ENCODE data around the gene IFNL4. TPM values are rescaled to one million over a fixed set of nuclear protein-coding genes. Genes with fewer than 3 reads are reported as not detected.
A peak's percentile ranks its signal among the peaks of the same experiment; 100 is the strongest.

The IFNL4 gene
- total and polyA plus RNA-seq, 9 of the 15 experiments (the other 6 are each of a cell fraction or from before 2014, with no cell fraction given), result not detected

DNA sequence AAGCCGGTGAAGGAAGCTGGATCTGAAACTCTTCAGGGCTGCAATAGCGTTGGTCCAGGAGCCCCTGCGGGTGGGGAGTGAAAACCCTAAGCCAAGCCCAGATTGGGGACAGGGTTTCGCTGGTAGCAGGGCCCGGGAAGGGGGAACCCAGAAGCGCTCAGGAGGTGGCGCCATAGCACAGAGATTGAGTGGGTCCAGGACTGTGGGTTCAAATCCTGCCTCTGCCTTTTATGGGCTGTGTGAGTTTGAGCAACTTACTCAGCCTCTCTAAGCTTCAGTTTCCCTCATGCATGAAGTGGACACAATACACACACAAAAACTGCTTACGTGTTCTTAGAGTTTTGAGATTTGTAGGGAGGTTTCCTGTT, 36.3 kb downstream of the IFNL4 start (continued):
- TF ChIP-seq, protein P1, sequence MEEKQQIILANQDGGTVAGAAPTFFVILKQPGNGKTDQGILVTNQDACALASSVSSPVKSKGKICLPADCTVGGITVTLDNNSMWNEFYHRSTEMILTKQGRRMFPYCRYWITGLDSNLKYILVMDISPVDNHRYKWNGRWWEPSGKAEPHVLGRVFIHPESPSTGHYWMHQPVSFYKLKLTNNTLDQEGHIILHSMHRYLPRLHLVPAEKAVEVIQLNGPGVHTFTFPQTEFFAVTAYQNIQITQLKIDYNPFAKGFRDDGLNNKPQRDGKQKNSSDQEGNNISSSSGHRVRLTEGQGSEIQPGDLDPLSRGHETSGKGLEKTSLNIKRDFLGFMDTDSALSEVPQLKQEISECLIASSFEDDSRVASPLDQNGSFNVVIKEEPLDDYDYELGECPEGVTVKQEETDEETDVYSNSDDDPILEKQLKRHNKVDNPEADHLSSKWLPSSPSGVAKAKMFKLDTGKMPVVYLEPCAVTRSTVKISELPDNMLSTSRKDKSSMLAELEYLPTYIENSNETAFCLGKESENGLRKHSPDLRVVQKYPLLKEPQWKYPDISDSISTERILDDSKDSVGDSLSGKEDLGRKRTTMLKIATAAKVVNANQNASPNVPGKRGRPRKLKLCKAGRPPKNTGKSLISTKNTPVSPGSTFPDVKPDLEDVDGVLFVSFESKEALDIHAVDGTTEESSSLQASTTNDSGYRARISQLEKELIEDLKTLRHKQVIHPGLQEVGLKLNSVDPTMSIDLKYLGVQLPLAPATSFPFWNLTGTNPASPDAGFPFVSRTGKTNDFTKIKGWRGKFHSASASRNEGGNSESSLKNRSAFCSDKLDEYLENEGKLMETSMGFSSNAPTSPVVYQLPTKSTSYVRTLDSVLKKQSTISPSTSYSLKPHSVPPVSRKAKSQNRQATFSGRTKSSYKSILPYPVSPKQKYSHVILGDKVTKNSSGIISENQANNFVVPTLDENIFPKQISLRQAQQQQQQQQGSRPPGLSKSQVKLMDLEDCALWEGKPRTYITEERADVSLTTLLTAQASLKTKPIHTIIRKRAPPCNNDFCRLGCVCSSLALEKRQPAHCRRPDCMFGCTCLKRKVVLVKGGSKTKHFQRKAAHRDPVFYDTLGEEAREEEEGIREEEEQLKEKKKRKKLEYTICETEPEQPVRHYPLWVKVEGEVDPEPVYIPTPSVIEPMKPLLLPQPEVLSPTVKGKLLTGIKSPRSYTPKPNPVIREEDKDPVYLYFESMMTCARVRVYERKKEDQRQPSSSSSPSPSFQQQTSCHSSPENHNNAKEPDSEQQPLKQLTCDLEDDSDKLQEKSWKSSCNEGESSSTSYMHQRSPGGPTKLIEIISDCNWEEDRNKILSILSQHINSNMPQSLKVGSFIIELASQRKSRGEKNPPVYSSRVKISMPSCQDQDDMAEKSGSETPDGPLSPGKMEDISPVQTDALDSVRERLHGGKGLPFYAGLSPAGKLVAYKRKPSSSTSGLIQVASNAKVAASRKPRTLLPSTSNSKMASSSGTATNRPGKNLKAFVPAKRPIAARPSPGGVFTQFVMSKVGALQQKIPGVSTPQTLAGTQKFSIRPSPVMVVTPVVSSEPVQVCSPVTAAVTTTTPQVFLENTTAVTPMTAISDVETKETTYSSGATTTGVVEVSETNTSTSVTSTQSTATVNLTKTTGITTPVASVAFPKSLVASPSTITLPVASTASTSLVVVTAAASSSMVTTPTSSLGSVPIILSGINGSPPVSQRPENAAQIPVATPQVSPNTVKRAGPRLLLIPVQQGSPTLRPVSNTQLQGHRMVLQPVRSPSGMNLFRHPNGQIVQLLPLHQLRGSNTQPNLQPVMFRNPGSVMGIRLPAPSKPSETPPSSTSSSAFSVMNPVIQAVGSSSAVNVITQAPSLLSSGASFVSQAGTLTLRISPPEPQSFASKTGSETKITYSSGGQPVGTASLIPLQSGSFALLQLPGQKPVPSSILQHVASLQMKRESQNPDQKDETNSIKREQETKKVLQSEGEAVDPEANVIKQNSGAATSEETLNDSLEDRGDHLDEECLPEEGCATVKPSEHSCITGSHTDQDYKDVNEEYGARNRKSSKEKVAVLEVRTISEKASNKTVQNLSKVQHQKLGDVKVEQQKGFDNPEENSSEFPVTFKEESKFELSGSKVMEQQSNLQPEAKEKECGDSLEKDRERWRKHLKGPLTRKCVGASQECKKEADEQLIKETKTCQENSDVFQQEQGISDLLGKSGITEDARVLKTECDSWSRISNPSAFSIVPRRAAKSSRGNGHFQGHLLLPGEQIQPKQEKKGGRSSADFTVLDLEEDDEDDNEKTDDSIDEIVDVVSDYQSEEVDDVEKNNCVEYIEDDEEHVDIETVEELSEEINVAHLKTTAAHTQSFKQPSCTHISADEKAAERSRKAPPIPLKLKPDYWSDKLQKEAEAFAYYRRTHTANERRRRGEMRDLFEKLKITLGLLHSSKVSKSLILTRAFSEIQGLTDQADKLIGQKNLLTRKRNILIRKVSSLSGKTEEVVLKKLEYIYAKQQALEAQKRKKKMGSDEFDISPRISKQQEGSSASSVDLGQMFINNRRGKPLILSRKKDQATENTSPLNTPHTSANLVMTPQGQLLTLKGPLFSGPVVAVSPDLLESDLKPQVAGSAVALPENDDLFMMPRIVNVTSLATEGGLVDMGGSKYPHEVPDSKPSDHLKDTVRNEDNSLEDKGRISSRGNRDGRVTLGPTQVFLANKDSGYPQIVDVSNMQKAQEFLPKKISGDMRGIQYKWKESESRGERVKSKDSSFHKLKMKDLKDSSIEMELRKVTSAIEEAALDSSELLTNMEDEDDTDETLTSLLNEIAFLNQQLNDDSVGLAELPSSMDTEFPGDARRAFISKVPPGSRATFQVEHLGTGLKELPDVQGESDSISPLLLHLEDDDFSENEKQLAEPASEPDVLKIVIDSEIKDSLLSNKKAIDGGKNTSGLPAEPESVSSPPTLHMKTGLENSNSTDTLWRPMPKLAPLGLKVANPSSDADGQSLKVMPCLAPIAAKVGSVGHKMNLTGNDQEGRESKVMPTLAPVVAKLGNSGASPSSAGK (IDR thresholded peaks at IDR 0.05), result no peak
- TF ChIP-seq MAFF (IDR thresholded peaks at IDR 0.05; ENCODE audit: low read length) (no peak), ZKSCAN1 (IDR thresholded peaks at IDR 0.05; ENCODE audit: low read depth, low read length) (no peak), DDX20 (tag; IDR thresholded peaks at IDR 0.05; ENCODE audit: low read depth) (no peak), L3MBTL2 (IDR thresholded peaks at IDR 0.05) (0 out of 2 replicates have a peak, but pooled peaks have one; percentile 24), RAD21 (CRISPR knock-in tag; conservative IDR thresholded peaks at IDR 0.05 in 1 of 2, IDR thresholded peaks at IDR 0.05 in 1 of 2) (peak; percentile 78 to 97), NFRKB (IDR thresholded peaks at IDR 0.05; ENCODE audit: low read depth) (no peak), NBN (IDR thresholded peaks at IDR 0.05; ENCODE audit: low read depth) (peak; percentile 42; the same call in 1 of the 2 replicates), STAG1 (CRISPR knock-in tag; IDR thresholded peaks at IDR 0.05; ENCODE audit: borderline replicate concordance) (peak; percentile 58; the same call in 1 of the 2 replicates), NFXL1 (CRISPR knock-in tag; IDR thresholded peaks at IDR 0.05) (no peak)
- TF ChIP-seq, protein P2, sequence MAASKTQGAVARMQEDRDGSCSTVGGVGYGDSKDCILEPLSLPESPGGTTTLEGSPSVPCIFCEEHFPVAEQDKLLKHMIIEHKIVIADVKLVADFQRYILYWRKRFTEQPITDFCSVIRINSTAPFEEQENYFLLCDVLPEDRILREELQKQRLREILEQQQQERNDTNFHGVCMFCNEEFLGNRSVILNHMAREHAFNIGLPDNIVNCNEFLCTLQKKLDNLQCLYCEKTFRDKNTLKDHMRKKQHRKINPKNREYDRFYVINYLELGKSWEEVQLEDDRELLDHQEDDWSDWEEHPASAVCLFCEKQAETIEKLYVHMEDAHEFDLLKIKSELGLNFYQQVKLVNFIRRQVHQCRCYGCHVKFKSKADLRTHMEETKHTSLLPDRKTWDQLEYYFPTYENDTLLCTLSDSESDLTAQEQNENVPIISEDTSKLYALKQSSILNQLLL (CRISPR knock-in tag; IDR thresholded peaks at IDR 0.05; ENCODE audit: borderline replicate concordance), result no peak
- TF ChIP-seq, protein P3, sequence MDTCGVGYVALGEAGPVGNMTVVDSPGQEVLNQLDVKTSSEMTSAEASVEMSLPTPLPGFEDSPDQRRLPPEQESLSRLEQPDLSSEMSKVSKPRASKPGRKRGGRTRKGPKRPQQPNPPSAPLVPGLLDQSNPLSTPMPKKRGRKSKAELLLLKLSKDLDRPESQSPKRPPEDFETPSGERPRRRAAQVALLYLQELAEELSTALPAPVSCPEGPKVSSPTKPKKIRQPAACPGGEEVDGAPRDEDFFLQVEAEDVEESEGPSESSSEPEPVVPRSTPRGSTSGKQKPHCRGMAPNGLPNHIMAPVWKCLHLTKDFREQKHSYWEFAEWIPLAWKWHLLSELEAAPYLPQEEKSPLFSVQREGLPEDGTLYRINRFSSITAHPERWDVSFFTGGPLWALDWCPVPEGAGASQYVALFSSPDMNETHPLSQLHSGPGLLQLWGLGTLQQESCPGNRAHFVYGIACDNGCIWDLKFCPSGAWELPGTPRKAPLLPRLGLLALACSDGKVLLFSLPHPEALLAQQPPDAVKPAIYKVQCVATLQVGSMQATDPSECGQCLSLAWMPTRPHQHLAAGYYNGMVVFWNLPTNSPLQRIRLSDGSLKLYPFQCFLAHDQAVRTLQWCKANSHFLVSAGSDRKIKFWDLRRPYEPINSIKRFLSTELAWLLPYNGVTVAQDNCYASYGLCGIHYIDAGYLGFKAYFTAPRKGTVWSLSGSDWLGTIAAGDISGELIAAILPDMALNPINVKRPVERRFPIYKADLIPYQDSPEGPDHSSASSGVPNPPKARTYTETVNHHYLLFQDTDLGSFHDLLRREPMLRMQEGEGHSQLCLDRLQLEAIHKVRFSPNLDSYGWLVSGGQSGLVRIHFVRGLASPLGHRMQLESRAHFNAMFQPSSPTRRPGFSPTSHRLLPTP (IDR thresholded peaks at IDR 0.05; ENCODE audit: borderline replicate concordance, extremely low read depth, insufficient read length), result peak; percentile 84

Data from K562 (cell line).